GM03348 (cell line): ENCODE data around the gene PLEKHA6.
"Not testable (repeated sequence)": the region's sequence is repeated elsewhere in the genome, so short reads cannot be mapped to it uniquely, and the experiment has no call there.

ENCODE experiments used
- DNase-seq: peaks from one replicate; pipeline ENCODE4 v3.0.0; 2012; ENCODE audit warnings: low spot score

The PLEKHA6 gene

DNA sequence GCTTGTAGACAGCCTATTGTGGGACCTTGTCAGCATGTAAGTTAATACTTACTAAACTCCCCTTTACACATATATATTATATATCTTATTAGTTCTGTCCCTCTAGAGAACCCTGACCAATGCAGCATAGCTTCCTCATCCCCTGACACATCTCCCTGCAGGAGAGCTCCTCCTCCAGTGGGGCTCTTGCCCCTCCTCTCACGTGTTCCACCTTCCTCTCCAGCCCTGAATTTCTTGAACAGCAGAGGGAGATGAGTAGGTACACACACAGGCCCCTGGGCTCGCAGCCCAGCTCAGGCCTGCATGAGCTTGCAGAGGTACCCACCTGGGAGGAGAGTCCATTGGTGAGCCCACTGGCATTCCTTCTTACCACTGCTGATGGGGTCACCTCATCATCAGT, 118.7 kb downstream of the PLEKHA6 start:
- no peak for DNase-seq

DNA sequence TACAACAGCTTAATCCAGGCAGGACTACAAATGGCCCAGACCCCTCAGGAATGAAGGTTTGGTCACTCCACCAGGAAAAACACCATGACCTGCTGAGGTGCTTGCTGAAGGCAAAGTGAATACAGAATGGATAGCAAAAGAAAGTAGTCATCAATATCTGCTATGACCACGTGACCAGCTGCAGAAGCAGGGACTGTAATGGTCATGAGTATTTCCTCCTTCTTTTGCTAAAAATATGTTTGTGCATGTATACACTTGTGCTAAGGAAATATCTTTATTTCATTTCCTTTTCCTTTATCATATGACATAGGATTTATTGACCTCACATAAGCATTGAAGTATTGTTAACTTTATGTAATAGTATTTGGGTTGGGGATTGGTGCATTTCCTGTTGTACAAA, 119.5 kb downstream of the PLEKHA6 start:
- no peak for DNase-seq

GRCh38 chr1:204239401-204239800, 120.3 kb downstream of the PLEKHA6 start:
- DNase-seq, result not testable (repeated sequence)

- DNase-seq, result not testable (repeated sequence)
Measured at GRCh38 chr1:204238520-204238919, 121.2 kb downstream of the PLEKHA6 start.

DNA sequence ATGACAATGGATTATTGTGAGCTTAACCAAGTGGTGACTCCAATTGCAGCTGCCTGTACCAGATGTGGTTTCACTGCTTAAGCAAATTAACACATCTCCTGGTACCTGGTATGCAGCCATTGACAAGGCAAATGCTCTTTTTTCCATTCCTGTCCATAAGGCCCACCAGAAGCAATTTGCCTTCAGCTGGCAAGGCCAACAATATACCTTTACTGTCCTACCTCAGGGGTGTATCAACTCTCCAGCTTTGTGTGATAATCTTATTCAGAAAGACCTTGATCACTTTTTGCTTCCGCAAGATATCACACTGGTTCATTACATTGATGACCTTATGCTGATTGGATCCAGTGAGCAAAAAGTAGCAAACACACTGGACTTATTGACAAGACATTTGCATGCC, 122.2 kb downstream of the PLEKHA6 start:
- DNase-seq, result not testable (repeated sequence)

GRCh38 chr1:204232526-204232925, 127.2 kb downstream of the PLEKHA6 start:
- DNase-seq, result peak; percentile 47

GRCh38 chr1:204230211-204230610, 129.5 kb downstream of the PLEKHA6 start:
- DNase-seq, result no peak

GRCh38 chr1:204228896-204229295, 130.8 kb downstream of the PLEKHA6 start:
- no peak for DNase-seq

DNA sequence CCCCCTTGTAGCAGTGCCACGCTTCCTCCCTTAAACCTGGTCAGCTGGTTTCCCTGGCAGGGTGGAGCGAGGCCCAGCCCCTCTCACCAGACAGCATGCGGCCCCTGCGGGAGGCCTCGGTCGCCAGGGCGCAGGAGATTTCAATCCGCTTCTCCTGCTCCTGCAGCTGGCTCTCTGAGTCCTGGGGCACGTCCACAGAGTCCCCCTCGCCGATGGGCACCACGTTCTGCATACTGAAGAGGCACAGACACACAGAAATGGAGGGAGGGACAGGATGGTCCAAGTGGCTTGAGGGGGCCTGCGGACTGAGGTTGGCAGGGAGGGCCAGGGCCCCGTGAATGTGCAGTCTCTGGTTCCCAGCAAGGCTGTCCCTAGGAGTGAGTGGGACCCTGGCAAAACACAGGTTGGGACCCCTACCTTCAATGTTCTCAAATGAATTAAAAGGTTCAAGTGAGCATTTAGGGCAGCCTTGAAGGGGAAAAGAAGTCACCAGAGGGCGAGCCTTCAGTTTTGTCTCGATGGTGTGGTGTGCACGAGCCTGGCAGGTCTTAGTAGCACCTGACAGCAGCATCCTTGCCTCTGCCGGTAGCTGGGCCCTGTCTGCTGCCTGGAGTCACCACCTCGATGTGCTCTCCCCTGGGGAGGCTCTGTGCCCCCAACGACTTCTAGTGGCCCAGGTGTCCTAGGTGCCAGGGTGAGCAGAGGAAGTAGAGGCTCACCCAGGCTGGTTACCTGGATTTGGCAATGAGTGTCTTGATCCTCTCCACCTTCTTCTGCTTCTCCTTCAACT, 131.5 kb downstream of the PLEKHA6 start:
- DNase-seq, result no peak

GRCh38 chr1:204227351-204227750, 132.4 kb downstream of the PLEKHA6 start:
- DNase-seq, result no peak

DNA sequence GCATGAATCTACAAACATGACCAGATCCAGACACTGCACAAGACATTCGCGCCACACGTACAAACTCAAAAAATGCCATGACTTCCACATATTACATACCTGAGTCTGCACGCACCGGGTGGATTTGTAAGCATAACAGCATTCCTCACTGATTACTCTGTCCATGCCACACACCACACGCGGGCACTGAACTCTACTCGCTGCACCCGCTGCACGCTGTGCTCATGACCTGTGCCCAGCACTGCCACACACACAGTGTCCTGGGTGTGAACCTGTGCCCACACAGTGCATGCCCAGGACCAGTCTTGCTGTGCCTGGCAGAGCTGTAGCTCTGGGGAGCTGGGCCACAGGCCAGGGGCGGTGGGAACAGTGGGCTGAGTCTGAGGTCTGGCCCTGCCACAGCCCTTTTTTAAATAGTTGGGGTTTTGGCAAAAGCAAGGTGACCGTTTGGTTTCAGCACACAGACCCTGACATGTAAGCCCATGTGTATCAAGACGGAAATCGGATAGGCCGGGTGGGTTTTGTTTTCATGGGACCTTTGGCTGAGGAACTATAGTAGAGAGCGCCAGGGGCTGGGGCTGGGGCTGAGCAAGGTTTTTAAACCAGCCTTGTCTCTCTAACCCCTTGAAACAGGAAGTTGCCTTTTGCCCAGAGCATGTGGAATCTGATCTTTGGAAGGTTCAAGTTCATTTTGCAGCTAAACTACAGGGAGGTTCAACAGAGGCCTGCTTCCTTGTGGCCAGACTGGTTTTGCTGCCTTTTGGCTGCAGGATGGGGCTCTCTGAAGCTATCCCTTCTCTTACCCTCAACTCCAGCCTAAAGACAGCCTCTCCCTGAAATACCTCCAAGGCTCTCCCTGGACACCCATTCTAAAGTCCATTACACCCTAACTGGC, 133.6 kb downstream of the PLEKHA6 start:
- DNase-seq, result no peak

DNA sequence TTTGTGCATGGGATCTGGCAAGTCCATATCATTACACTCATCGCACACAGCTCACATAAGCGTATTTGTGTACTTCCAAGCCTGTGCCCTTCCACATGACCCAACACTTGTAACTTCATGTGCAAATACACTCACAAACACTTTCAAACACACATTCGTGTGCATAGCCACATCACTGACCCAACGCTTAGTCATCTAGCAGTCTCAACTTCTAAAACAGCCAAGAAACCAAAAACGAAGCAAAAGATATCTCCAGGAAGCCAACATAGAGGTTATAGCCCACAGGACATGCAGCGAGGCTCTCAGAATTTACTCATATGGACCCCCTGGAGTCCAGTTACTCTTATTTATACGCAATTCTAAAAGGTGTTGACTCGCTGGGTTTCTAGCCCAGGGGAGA, 135.1 kb downstream of the PLEKHA6 start:
- DNase-seq, result no peak

GRCh38 chr1:204223129-204223860, 136.4 kb downstream of the PLEKHA6 start:
- DNase-seq, result no peak

DNA sequence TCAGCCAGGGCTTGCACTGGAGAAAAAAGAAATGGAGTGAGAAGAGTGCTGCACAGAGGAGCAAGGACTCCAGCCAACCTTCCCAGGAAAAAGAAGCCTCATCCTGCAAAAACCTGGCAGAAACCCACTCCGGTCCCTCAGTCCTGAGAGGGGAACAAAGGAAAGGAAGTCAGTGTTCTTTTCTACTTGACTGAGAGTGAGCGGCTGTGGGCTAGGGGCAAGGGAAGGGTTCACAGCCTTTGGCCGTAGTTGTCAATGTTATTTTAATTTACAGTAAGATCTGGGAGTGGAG, 137.0 kb downstream of the PLEKHA6 start:
- DNase-seq, result no peak

- DNase-seq, result no peak
Measured at GRCh38 chr1:204222006-204222763, 137.5 kb downstream of the PLEKHA6 start.

- DNase-seq, result no peak
Measured at GRCh38 chr1:204221271-204221670, 138.5 kb downstream of the PLEKHA6 start.

- no peak for DNase-seq
Measured at GRCh38 chr1:204219971-204220616, 139.6 kb downstream of the PLEKHA6 start.

GRCh38 chr1:204218552-204218951, 141.2 kb downstream of the PLEKHA6 start:
- no peak for DNase-seq

DNA sequence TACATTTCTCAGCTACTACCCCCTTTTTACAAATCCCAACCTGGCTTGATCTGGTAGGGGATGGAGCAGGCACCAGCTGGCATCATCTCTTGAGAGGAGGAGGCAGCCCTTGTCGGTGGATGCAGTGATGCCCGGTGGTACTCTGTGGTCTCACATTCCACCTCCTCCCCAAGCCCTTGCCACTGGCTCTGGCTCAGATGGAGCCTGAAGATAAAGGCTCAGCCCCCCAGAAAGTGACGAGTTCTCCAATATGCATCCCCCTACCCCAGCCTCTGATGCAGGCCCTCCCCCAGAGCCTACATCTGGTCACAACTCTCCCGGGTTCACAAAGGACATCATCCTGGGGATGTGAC, 142.1 kb downstream of the PLEKHA6 start:
- DNase-seq, result no peak

- no peak for DNase-seq
Measured at GRCh38 chr1:204216880-204217647, 142.7 kb downstream of the PLEKHA6 start.

GRCh38 chr1:204216236-204216635, 143.5 kb downstream of the PLEKHA6 start:
- DNase-seq, result no peak
